LNCAP (cell line): Measurements from ENCODE around the gene COQ2.

Experiments
- CTCF ChIP-seq: fragments of 450-650 bp; IDR thresholded peaks from 2 replicates; pipeline ENCODE4 v1.5.1; 2017; ENCODE audit warnings: mild to moderate bottlenecking

COQ2 gene

GRCh38 chr4:83250687-83251446 lies 33.7 kb downstream of the COQ2 start:
- no peak for TF ChIP-seq CTCF

DNA sequence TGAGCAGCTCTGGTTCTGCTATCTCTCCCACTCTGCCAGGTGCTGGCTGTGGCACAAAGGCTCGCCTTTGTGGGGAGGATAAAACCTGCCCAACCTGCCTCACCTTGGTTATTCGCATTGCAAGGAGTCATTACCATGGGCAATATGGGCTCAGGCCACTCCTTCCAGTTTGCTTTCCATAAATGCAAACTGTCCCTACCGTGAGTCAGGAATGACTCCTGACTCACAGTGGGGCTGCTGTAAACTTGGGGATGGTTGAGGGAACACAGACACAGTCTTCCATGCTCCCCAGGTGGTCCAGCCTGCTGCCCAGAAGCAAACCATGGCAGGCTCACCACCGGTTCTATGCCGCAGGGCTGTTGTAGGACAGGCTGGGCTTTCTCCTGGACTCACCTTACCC lies 36.1 kb downstream of the COQ2 start:
- TF ChIP-seq CTCF = no peak

DNA sequence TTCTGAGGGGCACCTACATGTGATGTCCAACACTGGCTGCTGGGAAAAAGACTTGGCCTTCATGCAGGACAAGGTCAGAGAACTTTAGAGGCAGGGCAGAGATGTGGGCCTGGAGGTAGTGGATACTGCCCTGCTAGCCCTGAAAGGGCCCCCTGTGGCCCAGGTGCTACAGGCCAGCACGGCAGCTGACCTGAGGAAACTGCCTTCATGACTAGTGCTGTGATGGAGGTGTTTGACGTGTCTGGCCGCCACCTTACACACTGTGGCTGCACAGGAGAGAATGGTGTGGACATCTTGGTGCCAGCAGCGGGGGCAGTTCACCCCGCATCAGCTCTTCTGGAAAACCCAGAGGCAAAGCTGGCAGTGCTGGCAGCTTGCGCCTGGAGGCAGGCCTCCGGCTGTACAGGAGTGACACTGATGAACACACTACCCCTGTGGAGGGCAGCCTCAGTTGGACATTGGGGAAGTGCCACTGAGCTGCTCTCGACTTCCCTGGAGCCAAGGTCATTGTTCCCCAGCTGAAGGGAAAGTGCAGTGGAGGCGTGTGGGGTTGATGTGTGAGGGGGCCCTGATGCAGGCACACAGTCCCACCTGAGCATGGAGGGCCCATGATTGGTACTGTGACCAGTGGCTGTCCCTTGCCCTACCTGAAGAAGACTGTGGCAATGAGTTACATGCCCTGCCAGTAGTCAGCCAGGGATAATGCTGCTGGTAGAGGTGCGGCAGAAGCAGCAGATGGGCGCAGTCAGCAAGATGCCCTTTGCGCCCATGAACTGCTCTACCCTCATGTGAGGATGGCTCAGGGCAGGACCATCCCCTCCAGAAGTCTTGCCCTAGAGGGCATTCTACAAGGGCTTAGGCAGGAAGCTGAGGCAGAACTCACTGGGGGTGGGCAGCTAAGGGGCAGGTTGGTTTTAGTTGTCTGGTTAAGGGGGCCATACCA lies 36.9 kb downstream of the COQ2 start:
- no peak for TF ChIP-seq CTCF

DNA sequence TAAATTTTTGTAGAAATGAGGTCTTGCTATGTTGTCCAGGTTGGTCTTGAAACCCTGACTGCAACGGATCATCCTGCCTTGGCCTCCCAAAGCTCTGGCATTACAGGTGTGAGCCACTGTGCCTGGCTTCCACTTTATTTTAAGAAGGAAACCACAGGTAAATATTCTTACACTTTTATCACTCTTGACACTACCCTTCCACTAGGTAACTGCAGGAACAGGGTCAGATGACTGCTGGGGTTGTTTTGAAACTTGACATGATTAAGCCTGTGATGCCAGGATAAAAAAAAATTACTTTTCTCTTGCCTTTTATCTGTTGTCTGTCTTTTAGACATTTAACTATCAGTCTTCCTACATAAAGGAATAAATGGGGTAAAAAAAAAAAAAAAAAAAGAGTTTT lies 43.5 kb downstream of the COQ2 start:
- TF ChIP-seq CTCF = no peak

GRCh38 chr4:83240379-83240875 lies 44.2 kb downstream of the COQ2 start:
- no peak for TF ChIP-seq CTCF

DNA sequence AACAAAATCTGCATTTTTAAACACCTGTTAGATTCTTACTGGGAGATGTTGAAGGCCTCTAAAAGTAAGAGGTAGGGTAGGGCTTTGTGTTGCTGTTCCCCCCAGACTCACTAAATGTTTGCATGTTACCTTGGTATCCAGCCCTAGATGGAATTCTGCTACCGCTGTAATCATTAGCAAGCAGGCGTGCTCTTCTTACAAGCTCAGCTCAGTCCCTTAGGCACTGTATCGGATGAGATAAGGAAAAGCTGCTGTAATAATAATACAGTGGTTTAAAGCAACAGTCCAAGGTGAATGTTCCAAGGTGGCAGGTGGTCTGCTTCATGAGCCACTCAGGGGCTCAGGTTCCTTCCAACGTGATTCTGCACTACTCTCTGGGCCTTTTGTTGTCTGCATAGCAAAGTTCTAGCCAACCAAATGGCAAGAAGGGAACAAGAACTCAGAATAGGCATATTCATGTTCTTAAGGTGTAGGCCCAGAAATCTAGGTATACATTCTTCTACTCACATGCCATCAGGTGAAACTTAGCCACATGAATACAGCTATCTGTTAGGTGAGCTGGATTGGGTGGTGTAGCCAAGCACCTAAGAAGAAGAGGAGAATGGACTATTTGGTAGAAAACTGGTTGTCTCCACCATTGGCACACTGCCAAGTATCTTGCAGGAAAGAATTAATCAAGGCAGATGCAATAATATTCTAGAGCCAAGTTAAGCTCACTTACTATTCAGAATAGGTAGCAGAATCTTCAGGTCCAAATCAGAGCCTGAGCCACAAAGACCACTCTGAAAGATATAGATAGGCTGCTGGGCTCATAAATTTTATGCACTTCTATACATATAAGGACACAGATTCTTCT lies 46.0 kb downstream of the COQ2 start:
- no peak for TF ChIP-seq CTCF

DNA sequence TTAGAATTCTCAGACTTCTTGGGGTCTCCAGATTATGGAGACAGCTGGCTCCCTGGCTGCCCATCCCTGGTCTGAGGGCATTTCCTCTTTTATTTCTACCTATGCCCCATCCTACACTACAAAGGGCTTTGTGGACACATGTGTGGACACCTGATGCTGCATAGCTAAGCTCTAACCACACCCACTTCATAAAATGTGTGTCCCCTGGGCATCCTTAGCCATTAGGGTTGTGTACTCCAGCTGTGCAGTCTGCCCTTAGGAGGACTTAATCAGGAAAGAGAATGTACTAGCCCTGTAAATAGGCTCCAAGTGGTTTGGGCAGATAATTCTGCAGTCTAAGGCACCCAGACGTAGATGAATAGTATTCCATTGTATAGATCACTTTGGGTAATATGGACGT lies 47.0 kb downstream of the COQ2 start:
- TF ChIP-seq CTCF = no peak
